Karpas-422 (cell line): ENCODE measurements around the gene TSPO. TPM values are rescaled to one million over a fixed set of nuclear protein-coding genes. Genes with fewer than 3 reads are reported as not detected.

ENCODE experiments used
- total RNA-seq: library from RNA; depleted of rRNA; stranded (reverse); fragments of >200 nt; shearing (Covaris generic); gene quantifications from 2 replicates; pipeline ENCODE4 v1.2.3, GENCODE V29; 2014; ENCODE audit warnings: low replicate concordance; rRNA removed

Gene TSPO
- total RNA-seq, 1 experiment from 2014 or later, result 3.8 TPM

Other genes with a start within 250 kb of the TSPO start
- 8.3 and 10.9 TPM in 2 replicates for gene PACSIN2, start 136.4 kb upstream of the TSPO start, total RNA-seq
- gene TTLL1, start 62.2 kb upstream of the TSPO start, total RNA-seq, result 0.97 and 1.1 TPM in 2 replicates
- gene BIK, start 40.8 kb upstream of the TSPO start, total RNA-seq, result 0.71 TPM in 1 of 2 replicates, not detected in the other
- 15.0 and 29.5 TPM in 2 replicates for gene MCAT, start 8.2 kb upstream of the TSPO start, total RNA-seq
- 31.2 and 53.0 TPM in 2 replicates for gene TTLL12, start 35.6 kb downstream of the TSPO start, total RNA-seq
- not detected in 2 replicates for gene SCUBE1, start 191.8 kb downstream of the TSPO start, total RNA-seq